A549 (cell line): ENCODE measurements around the gene FAN1. TPM values are rescaled to one million over a fixed set of nuclear protein-coding genes. Genes with fewer than 3 reads are reported as not detected.

Experiments used
- ATAC-seq, 2 experiments: fragments of 200-7000 bp in 1 of 2; fragments of >200 bp in 1 of 2; cut with Nextera tagmentation in 1 of 2; cut with Tn5 transposase in 1 of 2; 3 replicates each; pipeline versions ENCODE4 v1.8.0 to v1.9.1; 2018 to 2020; ENCODE audit warnings: mild to moderate bottlenecking in 1 of 2, moderate library complexity in 1 of 2
- CTCF ChIA-PET: fragments of 300-600 bp; sonication (Branson Sonifier 250); formaldehyde crosslinking; extraction: SDS; loops from one replicate; lab custom pipeline; 2021; ENCODE audit warnings: antibody characterized with exemption, inconsistent platforms; lab: Yijun Ruan, JAX
- POLR2A ChIA-PET: fragments of 350-600 bp; formaldehyde crosslinking; extraction: SDS; loops from one replicate; lab custom pipeline; 2021; ENCODE audit warnings: antibody characterized with exemption, inconsistent platforms; lab: Yijun Ruan, JAX
- DNase-seq, 2 experiments: peaks; one replicate each; pipeline versions ENCODE4 v3.0.0 to v3.0.0-alpha.2; 2011 to 2016; ENCODE audit warnings: low read depth in 1 of 2, low spot score in 1 of 2
- FAIRE-seq: peaks from 2 replicates; lab custom pipeline; 2011; peaks lifted over from hg19 to GRCh38; lab: Jason Lieb, UNC
- H3K27ac ChIP-seq, 2 experiments: fragments of >200 bp; sonication (Bioruptor Twin); formaldehyde crosslinking; 3 replicates each; pipeline ENCODE4 v1.5.1; 2016 to 2017
- H3K4me1 ChIP-seq: fragments of >200 bp; sonication (Bioruptor Twin); formaldehyde crosslinking; 3 replicates; pipeline ENCODE4 v1.6.1; 2016
- H3K4me2 ChIP-seq: fragments of >200 bp; sonication (Bioruptor Twin); formaldehyde crosslinking; 3 replicates; pipeline ENCODE4 v1.6.1; 2016
- H3K4me3 ChIP-seq: fragments of >200 bp; sonication (Bioruptor Twin); formaldehyde crosslinking; 3 replicates; pipeline ENCODE4 v1.5.1; 2016
- H3K9me3 ChIP-seq: fragments of >200 bp; sonication (Bioruptor Twin); formaldehyde crosslinking; 3 replicates; pipeline ENCODE4 v1.6.1; 2016
- CBX8 ChIP-seq: fragments of 200-600 bp; sonication (generic); IDR thresholded peaks from 2 replicates; pipeline ENCODE4 v1.6.1; 2016
- CHD4 ChIP-seq: fragments of 200-600 bp; sonication (generic); IDR thresholded peaks from 2 replicates; pipeline ENCODE4 v1.6.1; 2016; ENCODE audit warnings: antibody characterized with exemption, mild to moderate bottlenecking, borderline replicate concordance
- EHMT2 ChIP-seq: fragments of 200-600 bp; sonication (generic); IDR thresholded peaks from 2 replicates; pipeline ENCODE4 v1.6.1; 2016; ENCODE audit warnings: antibody characterized with exemption, low read depth, mild to moderate bottlenecking, moderate library complexity
- FOXS1 ChIP-seq: fragments of 250-450 bp; sonication (Bioruptor Pico); IDR thresholded peaks from 2 replicates; pipeline ENCODE4 v1.5.0; 2020; ENCODE audit warnings: mild to moderate bottlenecking, moderate library complexity
- HOXA7 ChIP-seq: fragments of 250-450 bp; sonication (Bioruptor Pico); IDR thresholded peaks from 2 replicates; pipeline ENCODE4 v1.5.0; 2020; ENCODE audit warnings: mild to moderate bottlenecking, moderate library complexity
- HOXB13 ChIP-seq: fragments of 250-450 bp; sonication (Bioruptor Pico); IDR thresholded peaks from 2 replicates; pipeline ENCODE4 v1.5.0; 2020; ENCODE audit warnings: low read depth, mild to moderate bottlenecking, moderate library complexity
- JUN ChIP-seq, 2 experiments: fragments of >200 bp; sonication (Bioruptor Twin); formaldehyde crosslinking; IDR thresholded peaks; 2 replicates in 1 of 2; 3 replicates in 1 of 2; pipeline ENCODE4 v1.6.1; 2016 to 2017
- JUNB ChIP-seq: fragments of >200 bp; sonication (Bioruptor Twin); formaldehyde crosslinking; IDR thresholded peaks from 2 replicates; pipeline ENCODE4 v1.6.1; 2016
- KDM1A ChIP-seq: fragments of 200-600 bp; sonication (generic); IDR thresholded peaks from 2 replicates; pipeline ENCODE4 v1.6.1; 2016; ENCODE audit warnings: low read depth, mild to moderate bottlenecking
- MYC ChIP-seq: IDR thresholded peaks from 2 replicates; pipeline ENCODE4 v1.6.1; 2012; ENCODE audit warnings: mild to moderate bottlenecking, inconsistent platforms, low read length, improper control_type of control experiment, borderline replicate concordance
- NPAS2 ChIP-seq: fragments of 250-450 bp; sonication (Bioruptor Pico); IDR thresholded peaks from 2 replicates; pipeline ENCODE4 v1.8.0; 2022; ENCODE audit warnings: mild to moderate bottlenecking, moderate library complexity, borderline replicate concordance
- POLR2A ChIP-seq: IDR thresholded peaks from 2 replicates; pipeline ENCODE4 v1.6.1; 2012; ENCODE audit warnings: mild to moderate bottlenecking, low read length
- RAD21 ChIP-seq, 2 experiments: fragments of >200 bp in 1 of 2; sonication (Bioruptor Twin) in 1 of 2; formaldehyde crosslinking in 1 of 2; IDR thresholded peaks in 1 of 2; conservative IDR thresholded peaks in 1 of 2; 2 replicates in 1 of 2; 3 replicates in 1 of 2; pipeline ENCODE4 v1.6.1; 2012 to 2018; ENCODE audit warnings: inconsistent platforms in 1 of 2
- SMC3 ChIP-seq: fragments of >200 bp; sonication (Bioruptor Twin); formaldehyde crosslinking; IDR thresholded peaks from 3 replicates; pipeline ENCODE4 v1.6.1; 2018; ENCODE audit warnings: inconsistent platforms
- TFCP2L1 ChIP-seq: fragments of 250-450 bp; sonication (Bioruptor Pico); IDR thresholded peaks from 2 replicates; pipeline ENCODE4 v1.5.0; 2021; ENCODE audit warnings: mild to moderate bottlenecking
- ZC3H11A ChIP-seq: fragments of 450-650 bp; IDR thresholded peaks from 2 replicates; pipeline ENCODE4 v1.6.1; 2014; ENCODE audit warnings: antibody characterized with exemption, mild to moderate bottlenecking
- ZFP36 ChIP-seq: fragments of 450-650 bp; IDR thresholded peaks from 2 replicates; pipeline ENCODE4 v1.6.1; 2014; ENCODE audit warnings: borderline replicate concordance; ENCODE audit not compliant: partially characterized antibody
- ZNF302 ChIP-seq: fragments of 250-450 bp; sonication (Bioruptor Pico); IDR thresholded peaks from 2 replicates; pipeline ENCODE4 v1.9.0; 2021; ENCODE audit warnings: inconsistent platforms, mild to moderate bottlenecking, moderate library complexity
- ZSCAN20 ChIP-seq: fragments of 250-450 bp; sonication (Bioruptor Pico); IDR thresholded peaks from 2 replicates; pipeline ENCODE4 v1.8.0; 2022; ENCODE audit warnings: mild to moderate bottlenecking, moderate library complexity
- WGBS: methylation state at CpG from one replicate; pipeline ENCODE4 v1.1.6; 2017; ENCODE audit errors: missing lambda C conversion rate; 5-methylcytosine and 5-hydroxymethylcytosine counted together
- polyA plus RNA-seq, 4 experiments: library from polyadenylated mRNA; depleted of rRNA in 3 of 4; stranded (reverse); fragments of >200 nt; fragmentation: RNase III in 1 of 4; extraction: RNeasy Plus Mini Kit Qiagen cat#74134 plus additional on column Dnase treatment in 1 of 4; gene quantifications; 2 replicates in 3 of 4; 3 replicates in 1 of 4; pipeline ENCODE4 v1.2.3, GENCODE V29; 2011 to 2017
- TF ChIP-seq, protein P1 (sequence below): fragments of 200-600 bp; sonication (generic); IDR thresholded peaks from 2 replicates; pipeline ENCODE4 v1.6.1; 2016; ENCODE audit warnings: antibody characterized with exemption, mild to moderate bottlenecking, moderate library complexity
- TF ChIP-seq, protein P2 (sequence below): fragments of >200 bp; sonication (Bioruptor Twin); formaldehyde crosslinking; IDR thresholded peaks from 3 replicates; pipeline ENCODE4 v1.5.1; 2016

The FAN1 gene
- polyA plus RNA-seq, 2 of the 4 experiments (the other 2 are of a cell fraction), result 17.4 to 22.1 TPM

DNA sequence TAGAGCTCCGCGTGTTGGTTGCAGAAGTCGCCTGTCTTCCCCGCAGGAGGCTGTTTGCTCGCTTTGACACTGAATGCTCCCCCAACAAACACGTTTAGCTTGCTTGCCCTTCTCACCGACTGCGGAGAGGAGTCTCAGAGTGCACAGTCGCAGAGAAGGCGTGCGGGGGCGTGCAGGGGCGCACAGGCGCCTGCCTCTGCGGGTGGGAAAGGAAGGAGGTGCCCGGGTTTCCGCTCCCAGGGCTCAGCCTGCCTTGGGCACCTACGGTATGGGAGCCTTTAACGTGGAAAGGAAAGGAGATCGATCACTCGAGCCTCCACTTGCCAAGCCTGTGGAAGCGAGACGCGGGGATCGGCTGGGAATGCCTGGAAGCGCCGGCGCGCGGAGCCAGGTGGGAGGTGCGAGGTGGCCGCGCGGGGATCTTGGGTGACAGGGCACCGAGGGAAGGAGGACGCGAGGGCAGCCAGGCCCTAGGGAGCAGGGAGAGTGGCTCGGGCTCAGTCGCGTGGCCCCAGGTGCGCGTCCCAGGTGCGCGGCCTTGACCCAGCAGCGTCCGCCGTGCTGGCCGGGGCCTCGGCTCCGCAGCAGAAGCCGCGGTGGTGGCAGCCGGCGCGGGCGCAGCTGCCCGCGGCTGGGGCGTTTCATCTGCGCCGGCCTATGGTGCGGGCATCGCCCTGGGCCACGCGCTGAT is at the start of gene FAN1 (continued):
- TF ChIP-seq ZFP36 (no peak), FOXS1 (no peak), RAD21 (conservative IDR thresholded peaks at IDR 0.05 in 1 of 2, IDR thresholded peaks at IDR 0.05 in 1 of 2) (peak; percentile 13 to 41; a peak in 2 of 5 replicates), ZNF302 (CRISPR knock-in tag) (no peak), HOXA7 (CRISPR knock-in tag) (no peak), TFCP2L1 (CRISPR knock-in tag) (0 out of 2 replicates have a peak, but pooled peaks have one; percentile 12), POLR2A (peak; percentile 84), ZSCAN20 (CRISPR knock-in tag) (no peak), HOXB13 (CRISPR knock-in tag) (0 out of 2 replicates have a peak, but pooled peaks have one; percentile 3), JUN (IDR thresholded peaks at IDR 0.05) (peak; percentile 85 to 97), JUNB (no peak)
- TF ChIP-seq, protein P1, sequence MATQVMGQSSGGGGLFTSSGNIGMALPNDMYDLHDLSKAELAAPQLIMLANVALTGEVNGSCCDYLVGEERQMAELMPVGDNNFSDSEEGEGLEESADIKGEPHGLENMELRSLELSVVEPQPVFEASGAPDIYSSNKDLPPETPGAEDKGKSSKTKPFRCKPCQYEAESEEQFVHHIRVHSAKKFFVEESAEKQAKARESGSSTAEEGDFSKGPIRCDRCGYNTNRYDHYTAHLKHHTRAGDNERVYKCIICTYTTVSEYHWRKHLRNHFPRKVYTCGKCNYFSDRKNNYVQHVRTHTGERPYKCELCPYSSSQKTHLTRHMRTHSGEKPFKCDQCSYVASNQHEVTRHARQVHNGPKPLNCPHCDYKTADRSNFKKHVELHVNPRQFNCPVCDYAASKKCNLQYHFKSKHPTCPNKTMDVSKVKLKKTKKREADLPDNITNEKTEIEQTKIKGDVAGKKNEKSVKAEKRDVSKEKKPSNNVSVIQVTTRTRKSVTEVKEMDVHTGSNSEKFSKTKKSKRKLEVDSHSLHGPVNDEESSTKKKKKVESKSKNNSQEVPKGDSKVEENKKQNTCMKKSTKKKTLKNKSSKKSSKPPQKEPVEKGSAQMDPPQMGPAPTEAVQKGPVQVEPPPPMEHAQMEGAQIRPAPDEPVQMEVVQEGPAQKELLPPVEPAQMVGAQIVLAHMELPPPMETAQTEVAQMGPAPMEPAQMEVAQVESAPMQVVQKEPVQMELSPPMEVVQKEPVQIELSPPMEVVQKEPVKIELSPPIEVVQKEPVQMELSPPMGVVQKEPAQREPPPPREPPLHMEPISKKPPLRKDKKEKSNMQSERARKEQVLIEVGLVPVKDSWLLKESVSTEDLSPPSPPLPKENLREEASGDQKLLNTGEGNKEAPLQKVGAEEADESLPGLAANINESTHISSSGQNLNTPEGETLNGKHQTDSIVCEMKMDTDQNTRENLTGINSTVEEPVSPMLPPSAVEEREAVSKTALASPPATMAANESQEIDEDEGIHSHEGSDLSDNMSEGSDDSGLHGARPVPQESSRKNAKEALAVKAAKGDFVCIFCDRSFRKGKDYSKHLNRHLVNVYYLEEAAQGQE, result no peak

DNA sequence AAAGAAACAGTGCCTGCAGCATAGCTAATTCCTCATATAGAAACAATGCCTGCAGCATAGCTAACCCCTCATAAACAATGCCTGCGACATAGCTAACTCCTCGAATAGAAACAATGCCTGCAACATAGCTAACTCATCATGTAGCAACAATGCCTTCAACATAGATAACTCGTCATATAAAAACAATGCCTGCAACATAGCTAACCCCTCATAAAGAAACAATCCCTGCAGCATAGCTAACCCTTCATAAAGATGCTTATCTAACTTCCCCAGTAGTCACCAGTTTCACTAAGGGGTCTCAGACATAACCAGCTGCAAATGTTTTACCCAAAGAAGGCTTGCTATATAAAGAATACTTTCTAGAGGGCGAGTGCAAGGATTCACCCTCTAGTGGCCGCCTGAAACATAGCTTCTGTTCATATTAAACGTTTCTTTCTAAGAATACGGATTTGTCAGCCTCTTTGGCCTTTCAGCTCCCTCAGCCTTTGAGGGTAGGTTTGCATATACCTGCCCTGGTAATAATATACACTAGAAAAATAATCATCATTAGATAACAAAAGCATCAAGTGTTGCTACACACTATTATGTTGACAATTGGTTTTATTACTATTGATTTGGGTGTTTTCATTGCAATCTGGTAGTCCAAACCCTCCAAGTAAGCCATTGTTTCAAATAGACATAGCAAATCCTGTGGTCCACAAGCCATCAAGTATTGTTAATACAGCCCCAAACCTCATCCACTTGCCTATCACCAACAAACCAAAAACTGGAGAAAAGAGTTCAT is 44.4 kb upstream of the FAN1 start:
- DNase-seq (peak; percentile 41 to 42), FAIRE-seq (peak; percentile 98), ATAC-seq (peak; percentile 81 to 86)
- TF ChIP-seq, protein P2, sequence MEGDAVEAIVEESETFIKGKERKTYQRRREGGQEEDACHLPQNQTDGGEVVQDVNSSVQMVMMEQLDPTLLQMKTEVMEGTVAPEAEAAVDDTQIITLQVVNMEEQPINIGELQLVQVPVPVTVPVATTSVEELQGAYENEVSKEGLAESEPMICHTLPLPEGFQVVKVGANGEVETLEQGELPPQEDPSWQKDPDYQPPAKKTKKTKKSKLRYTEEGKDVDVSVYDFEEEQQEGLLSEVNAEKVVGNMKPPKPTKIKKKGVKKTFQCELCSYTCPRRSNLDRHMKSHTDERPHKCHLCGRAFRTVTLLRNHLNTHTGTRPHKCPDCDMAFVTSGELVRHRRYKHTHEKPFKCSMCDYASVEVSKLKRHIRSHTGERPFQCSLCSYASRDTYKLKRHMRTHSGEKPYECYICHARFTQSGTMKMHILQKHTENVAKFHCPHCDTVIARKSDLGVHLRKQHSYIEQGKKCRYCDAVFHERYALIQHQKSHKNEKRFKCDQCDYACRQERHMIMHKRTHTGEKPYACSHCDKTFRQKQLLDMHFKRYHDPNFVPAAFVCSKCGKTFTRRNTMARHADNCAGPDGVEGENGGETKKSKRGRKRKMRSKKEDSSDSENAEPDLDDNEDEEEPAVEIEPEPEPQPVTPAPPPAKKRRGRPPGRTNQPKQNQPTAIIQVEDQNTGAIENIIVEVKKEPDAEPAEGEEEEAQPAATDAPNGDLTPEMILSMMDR, result peak; percentile 71
- TF ChIP-seq KDM1A, result no peak
- peak; percentile 56 to 57 for TF ChIP-seq RAD21 (conservative IDR thresholded peaks at IDR 0.05 in 1 of 2, IDR thresholded peaks at IDR 0.05 in 1 of 2)
- TF ChIP-seq SMC3, result peak; percentile 69
- Histone ChIP-seq H3K9me3 (no peaks in the 10 kb centered on the region), H3K4me2 (no peak overlapping the region), H3K27ac (no peak overlapping the region), H3K4me1 (no peaks in the 10 kb centered on the region), H3K4me3 (no peak overlapping the region)
- whole genome bisulfite sequencing, result 15% methylated on average over 7 of the region's 7 CpGs
- POLR2A ChIA-PET, result interaction anchor here (1.0 kb wide), 1 partner anchor 45 kb away, joined by 3 read pairs; the partner anchor contains the start of gene FAN1
- CTCF ChIA-PET, result interaction anchor here (0.6 to 3.6 kb wide), 33 partner anchors 10 to 269 kb away, joined by 3 to 24 read pairs (median 4); no protein-coding TSS in a partner anchor

DNA sequence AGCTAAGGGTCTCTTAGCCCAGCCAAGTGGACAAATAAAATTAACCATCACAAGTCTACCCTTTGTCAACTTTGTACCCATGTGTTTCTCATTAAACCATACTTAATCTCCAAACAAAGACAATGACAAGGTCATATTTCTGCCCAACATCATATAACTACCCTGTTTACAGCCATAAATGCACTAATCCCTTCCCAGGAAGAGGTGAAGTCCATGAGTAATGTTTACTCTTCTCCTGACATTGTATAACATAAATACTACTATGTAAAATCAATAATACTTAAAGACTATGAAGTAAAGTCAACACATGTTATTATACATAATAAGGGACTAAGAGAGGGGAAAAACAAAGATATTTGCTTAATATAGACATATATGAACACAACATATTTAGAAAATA is 38.5 kb upstream of the FAN1 start:
- H3K4me3 ChIP-seq, result no peak overlapping the region
- ATAC-seq (no peak), FAIRE-seq (no peak), DNase-seq (no peak)
- H3K4me2 ChIP-seq, result no peak overlapping the region
- no peak for TF ChIP-seq NPAS2 (CRISPR knock-in tag)
- no peak for TF ChIP-seq EHMT2
- TF ChIP-seq ZC3H11A, result no peak
- TF ChIP-seq CBX8, result no peak
- TF ChIP-seq MYC, result no peak
- no peak for TF ChIP-seq CHD4
- CTCF ChIA-PET, result interaction anchor here (2.3 kb wide), 1 partner anchor 9 kb away, joined by 8 read pairs; no protein-coding TSS in a partner anchor
- no peaks in the 10 kb centered on the region for H3K4me1 ChIP-seq
- POLR2A ChIA-PET, result no interaction called here
- no peak overlapping the region for H3K27ac ChIP-seq
- no peaks in the 10 kb centered on the region for H3K9me3 ChIP-seq
